ENCODE results near the gene GPR153.
A peak's percentile ranks its signal among the peaks of the same experiment; 100 is the strongest.

GPR153 gene

DNA sequence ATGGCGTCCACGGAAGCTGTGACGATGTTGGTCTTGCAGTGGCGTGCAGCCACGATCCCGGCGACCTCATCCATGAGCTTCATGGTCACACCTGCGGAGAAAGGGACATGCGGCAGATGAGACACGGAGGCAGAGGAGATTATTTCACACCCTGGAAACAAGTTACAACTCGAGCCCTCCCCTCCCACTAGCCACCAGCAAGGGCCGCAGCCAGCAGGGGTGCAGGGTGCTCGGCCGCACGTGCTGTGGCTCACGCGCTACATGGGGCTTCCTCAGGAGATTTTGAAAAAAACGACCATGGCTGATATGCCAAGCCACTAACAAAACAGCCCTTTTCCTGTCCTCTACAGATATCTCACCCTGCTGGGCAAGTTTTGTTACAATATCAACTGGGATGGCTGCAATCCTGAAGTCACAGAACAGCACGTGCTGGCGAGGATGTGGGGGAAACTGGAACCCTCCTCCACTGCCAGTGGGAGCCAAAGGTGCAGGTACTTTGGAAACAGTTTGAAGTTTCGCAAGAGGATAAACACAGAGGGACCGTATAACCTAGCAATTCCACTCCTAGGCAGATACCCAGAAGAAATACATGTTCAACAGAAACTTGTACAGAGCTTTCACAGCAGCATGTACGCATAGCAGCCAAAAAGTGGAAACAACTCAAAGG lies 34.1 kb upstream of the GPR153 start:
- ATAC-seq, result no peak
- Mint-ChIP-seq H3K4me3 (no peak overlapping the region), H3K27me3 (no peaks in the 10 kb centered on the region), H3K27ac (no peak overlapping the region), H3K9me3 (no peaks in the 10 kb centered on the region), H3K4me1 (no peaks in the 10 kb centered on the region)
- DNase-seq, result no peak

DNA sequence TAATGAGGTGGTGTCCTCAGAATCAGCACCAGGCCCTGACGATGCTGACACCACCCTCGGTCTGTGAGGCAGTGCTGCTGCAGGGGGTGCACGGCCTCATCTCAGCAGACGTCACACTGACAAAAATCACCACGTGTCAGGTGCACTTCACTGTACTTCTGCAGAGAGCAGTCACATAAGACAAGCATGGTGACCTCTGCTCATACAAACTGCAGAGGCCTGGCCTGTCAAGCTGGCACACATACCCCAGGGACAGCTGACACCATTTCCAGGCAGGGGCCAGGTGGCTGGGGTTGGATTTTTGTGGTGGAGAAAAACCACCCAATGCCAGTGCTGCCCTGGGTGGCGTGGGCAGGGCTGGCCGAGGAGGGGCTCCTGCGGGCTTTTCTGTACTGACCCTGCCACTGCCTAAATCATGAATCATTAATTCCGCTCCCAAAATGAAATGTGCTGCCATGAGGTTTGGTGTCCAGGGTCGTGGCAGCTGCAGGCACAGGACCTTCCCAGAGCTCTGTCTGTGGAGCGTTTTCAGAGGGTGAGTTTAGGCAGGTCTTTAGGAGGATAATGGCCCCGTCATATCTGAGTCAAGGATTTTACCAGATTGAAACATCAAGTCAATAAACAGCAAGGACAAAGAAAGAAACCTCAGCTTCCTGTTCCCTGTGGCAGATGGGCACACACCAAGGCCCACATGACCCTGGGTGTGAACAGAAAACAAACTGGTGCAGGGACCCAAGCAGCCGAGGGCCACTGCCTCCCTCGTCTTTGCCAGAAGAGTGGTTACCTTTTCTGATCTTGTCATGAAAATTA lies 33.4 kb upstream of the GPR153 start:
- no peak overlapping the region for H3K27ac Mint-ChIP-seq
- H3K27me3 Mint-ChIP-seq, result no peaks in the 10 kb centered on the region
- DNase-seq, result no peak
- no peak overlapping the region for H3K4me3 Mint-ChIP-seq
- no peaks in the 10 kb centered on the region for H3K9me3 Mint-ChIP-seq
- no peaks in the 10 kb centered on the region for H3K4me1 Mint-ChIP-seq
- ATAC-seq, result no peak

DNA sequence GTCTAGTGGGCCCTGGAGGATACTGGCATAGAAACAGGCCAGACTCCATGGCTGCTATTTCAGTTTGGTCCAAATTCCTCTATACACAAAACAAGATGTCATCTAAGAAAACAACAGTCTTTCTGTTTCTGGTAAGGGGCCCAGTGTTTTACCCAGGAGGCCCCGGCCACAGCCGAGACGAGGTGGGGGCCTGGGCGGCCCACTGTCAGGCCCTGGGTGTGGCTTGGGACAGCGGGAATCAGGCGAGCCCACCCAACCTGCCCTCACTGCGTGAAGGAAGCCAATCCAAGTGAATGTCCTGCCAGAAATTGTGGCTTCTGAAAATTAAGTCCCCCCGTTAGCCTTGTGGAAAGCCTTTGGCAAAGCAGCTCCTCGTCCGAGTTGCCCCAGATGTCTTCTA lies 31.2 kb upstream of the GPR153 start:
- DNase-seq, result no peak
- ATAC-seq, result no peak
- Mint-ChIP-seq H3K4me1 (no peaks in the 10 kb centered on the region), H3K27ac (no peak overlapping the region), H3K9me3 (no peaks in the 10 kb centered on the region), H3K4me3 (no peak overlapping the region), H3K27me3 (no peaks in the 10 kb centered on the region)

- ATAC-seq, result no peak
- H3K4me3 Mint-ChIP-seq, result no peak overlapping the region
- no peaks in the 10 kb centered on the region for H3K9me3 Mint-ChIP-seq
- no peak for DNase-seq
- H3K27me3 Mint-ChIP-seq, result no peaks in the 10 kb centered on the region
- H3K27ac Mint-ChIP-seq, result no peak overlapping the region
- H3K4me1 Mint-ChIP-seq, result no peaks in the 10 kb centered on the region
Measured at GRCh38 chr1:6288665-6289064, 27.8 kb upstream of the GPR153 start.

- DNase-seq, result no peak
- Mint-ChIP-seq H3K9me3 (no peaks in the 10 kb centered on the region), H3K4me3 (no peak overlapping the region), H3K27me3 (no peaks in the 10 kb centered on the region), H3K4me1 (no peaks in the 10 kb centered on the region), H3K27ac (no peak overlapping the region)
- ATAC-seq, result no peak
Measured at GRCh38 chr1:6288026-6288425, 27.1 kb upstream of the GPR153 start.

GRCh38 chr1:6287431-6287886 lies 26.6 kb upstream of the GPR153 start:
- Mint-ChIP-seq H3K4me1 (no peaks in the 10 kb centered on the region), H3K27ac (peak overlapping the region in 1 of 2 donors; percentile 6), H3K4me3 (no peak overlapping the region), H3K9me3 (no peaks in the 10 kb centered on the region), H3K27me3 (no peaks in the 10 kb centered on the region)
- no peak for ATAC-seq
- no peak for DNase-seq

GRCh38 chr1:6287029-6287428 lies 26.1 kb upstream of the GPR153 start:
- no peak for ATAC-seq
- H3K4me1 Mint-ChIP-seq, result no peaks in the 10 kb centered on the region
- no peak overlapping the region for H3K4me3 Mint-ChIP-seq
- no peaks in the 10 kb centered on the region for H3K9me3 Mint-ChIP-seq
- no peak for DNase-seq
- no peaks in the 10 kb centered on the region for H3K27me3 Mint-ChIP-seq
- H3K27ac Mint-ChIP-seq, result no peak overlapping the region

DNA sequence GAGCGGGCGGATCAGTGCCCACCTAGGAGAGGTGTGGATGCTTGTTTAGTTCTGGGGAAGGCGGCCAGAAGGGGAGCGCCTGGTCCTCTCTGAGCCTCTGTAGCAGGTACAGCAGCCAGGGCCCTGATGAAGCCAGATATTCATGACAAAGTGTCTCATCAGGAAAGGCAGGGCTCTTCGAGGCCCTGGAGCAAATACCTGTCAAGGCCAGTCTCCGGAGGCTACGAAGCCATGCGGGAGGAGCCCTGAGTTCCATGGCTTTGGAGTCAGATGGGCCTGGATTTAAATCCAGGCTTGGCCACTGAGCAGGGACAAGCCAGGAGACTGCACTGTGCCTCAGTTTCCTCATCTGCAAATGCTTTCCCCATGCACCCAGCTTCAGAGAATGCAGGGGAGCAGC lies 25.4 kb upstream of the GPR153 start:
- no peaks in the 10 kb centered on the region for H3K27me3 Mint-ChIP-seq
- H3K27ac Mint-ChIP-seq, result no peak overlapping the region
- H3K9me3 Mint-ChIP-seq, result no peaks in the 10 kb centered on the region
- H3K4me1 Mint-ChIP-seq, result no peaks in the 10 kb centered on the region
- DNase-seq, result no peak
- no peak for ATAC-seq
- no peak overlapping the region for H3K4me3 Mint-ChIP-seq

- Mint-ChIP-seq H3K9me3 (no peaks in the 10 kb centered on the region), H3K4me3 (no peak overlapping the region), H3K27me3 (no peaks in the 10 kb centered on the region), H3K27ac (no peak overlapping the region), H3K4me1 (no peaks in the 10 kb centered on the region)
- DNase-seq (no peak), ATAC-seq (no peak)
Measured at GRCh38 chr1:6285336-6285735, 24.4 kb upstream of the GPR153 start.

DNA sequence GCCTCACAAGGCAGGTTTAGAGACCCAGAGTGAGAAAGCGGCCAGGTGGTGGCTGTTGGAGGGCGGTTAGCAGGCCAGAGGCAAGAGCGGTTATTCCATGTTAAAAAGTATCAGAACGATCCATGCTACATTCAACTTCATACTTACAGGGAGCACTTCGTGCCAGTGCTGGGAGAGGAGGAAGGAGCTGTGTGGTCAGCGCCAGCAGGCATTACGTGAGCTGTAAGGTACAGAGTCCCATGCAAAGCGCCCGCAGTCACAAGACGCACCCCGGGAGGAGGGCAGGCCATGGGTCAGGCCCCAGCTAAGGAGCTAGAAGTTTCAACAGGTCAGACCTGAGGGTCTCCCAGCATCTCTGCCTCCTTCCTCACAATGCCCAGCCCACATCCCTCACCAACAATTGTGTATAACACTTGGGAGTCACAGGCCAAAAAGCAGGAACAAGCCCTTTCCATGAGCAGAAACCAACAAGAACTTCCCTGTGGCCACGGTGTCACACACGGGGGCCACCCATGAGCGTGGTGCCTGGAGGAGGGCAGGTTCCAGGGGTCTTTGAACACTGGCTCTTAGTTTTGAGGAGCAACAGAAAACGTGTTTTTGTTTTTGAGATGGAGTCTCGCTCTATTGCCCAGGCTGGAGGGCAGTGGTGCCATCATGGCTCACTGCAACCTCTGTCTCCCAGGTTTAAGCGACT lies 21.8 kb upstream of the GPR153 start:
- Mint-ChIP-seq H3K27ac (peak overlapping the region in 1 of 2 donors; percentile 45), H3K27me3 (no peaks in the 10 kb centered on the region), H3K4me3 (no peak overlapping the region), H3K9me3 (no peaks in the 10 kb centered on the region), H3K4me1 (no peaks in the 10 kb centered on the region)
- ATAC-seq (no peak), DNase-seq (no peak)

- Mint-ChIP-seq H3K27me3 (no peaks in the 10 kb centered on the region), H3K4me3 (no peak overlapping the region), H3K27ac (no peak overlapping the region), H3K4me1 (no peaks in the 10 kb centered on the region), H3K9me3 (no peaks in the 10 kb centered on the region)
- ATAC-seq (no peak), DNase-seq (no peak)
Measured at GRCh38 chr1:6281511-6282402, 20.9 kb upstream of the GPR153 start.

GRCh38 chr1:6280761-6281451 lies 20.0 kb upstream of the GPR153 start:
- ATAC-seq (peak; percentile 19), DNase-seq (no peak)
- Mint-ChIP-seq H3K27me3 (no peaks in the 10 kb centered on the region), H3K9me3 (no peaks in the 10 kb centered on the region), H3K4me3 (no peak overlapping the region), H3K27ac (no peak overlapping the region), H3K4me1 (no peaks in the 10 kb centered on the region)

DNA sequence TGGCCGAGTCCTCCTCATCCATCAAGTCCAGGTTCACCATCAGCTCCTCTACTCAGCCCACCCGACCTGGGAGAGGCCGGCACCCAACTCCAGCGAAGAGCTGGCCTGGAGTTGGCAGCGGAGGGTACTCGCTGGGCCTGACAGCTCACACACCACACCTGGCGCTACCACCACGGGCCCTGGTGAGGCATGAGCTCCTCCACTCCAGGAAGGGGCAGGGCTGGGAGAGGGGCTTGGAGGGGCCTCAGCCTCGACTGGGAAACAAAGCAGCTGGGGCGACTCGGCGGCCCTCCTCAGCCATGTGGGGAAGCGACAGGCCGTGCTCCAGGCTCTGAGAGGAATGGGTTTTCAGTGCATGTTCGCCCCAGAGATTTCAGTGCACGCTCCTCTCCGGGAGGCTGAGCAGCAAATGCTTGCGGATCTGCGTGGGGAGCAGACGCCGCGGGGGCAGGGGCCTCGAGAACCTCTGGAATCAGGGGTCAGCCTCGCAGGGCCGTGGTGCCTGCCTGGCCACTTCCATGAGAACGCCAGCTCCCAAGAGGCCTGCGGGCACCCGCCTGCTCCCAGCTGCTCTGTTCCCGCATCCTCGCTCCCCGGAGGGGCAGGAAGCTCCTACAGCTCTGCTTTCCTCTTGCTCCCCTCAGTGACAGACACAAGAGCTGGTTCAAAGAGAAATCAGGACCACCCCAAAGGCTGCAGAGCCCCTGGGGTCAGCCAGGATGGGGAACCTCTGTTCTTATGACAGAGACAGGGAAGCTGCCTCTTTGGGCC lies 18.9 kb upstream of the GPR153 start:
- H3K9me3 Mint-ChIP-seq, result no peaks in the 10 kb centered on the region
- ATAC-seq, result no peak

GRCh38 chr1:6279066-6279465 lies 18.2 kb upstream of the GPR153 start:
- Mint-ChIP-seq H3K4me3 (no peak overlapping the region), H3K9me3 (no peaks in the 10 kb centered on the region), H3K27ac (peak overlapping the region in 1 of 2 donors; percentile 24), H3K27me3 (no peaks in the 10 kb centered on the region), H3K4me1 (no peaks in the 10 kb centered on the region)
- ATAC-seq, result no peak
- DNase-seq, result no peak

More for the DNA sequence above, 18.9 kb upstream of the GPR153 start:
- Mint-ChIP-seq H3K4me1 (no peaks in the 10 kb centered on the region), H3K4me3 (no peak overlapping the region), H3K27me3 (no peaks in the 10 kb centered on the region), H3K27ac (no peak overlapping the region)
- no peak for DNase-seq

All from stimulated activated naive CD8-positive, alpha-beta T cell treated with anti-CD3 and anti-CD28 coated beads, Interleukin-15, amount 100 ng/mL, for 72 hours (primary cell).